Heart left ventricle (tissue), 16 donors: ENCODE measurements around the gene ANKRA2. TPM values are rescaled to one million over a fixed set of nuclear protein-coding genes. Genes with fewer than 3 reads are reported as not detected.
A peak's percentile ranks its signal among the peaks of the same experiment; 100 is the strongest.

Experiments used
- ATAC-seq, 4 donors: fragments of 200-7000 bp; cut with Tn5 transposase; one replicate each; pipeline ENCODE4 v1.9.1; 2020 to 2022; ENCODE audit warnings: moderate library complexity in 4 of 4, mild to moderate bottlenecking in 3 of 4, moderate number of reproducible peaks in 1 of 4
- DNase-seq, 5 donors: peaks; one replicate each; pipeline ENCODE4 v3.0.0-alpha.2; 2020
- H3K27ac ChIP-seq, 12 donors: fragments of 200-600 bp; sonication (generic) in 4 of 12; one replicate each; pipeline versions ENCODE4 v1.5.0 to v1.8.0; 2016 to 2022; ENCODE audit warnings: mild to moderate bottlenecking in 2 of 12
- H3K27me3 ChIP-seq, 9 donors: fragments of 200-600 bp; sonication (generic) in 2 of 9; one replicate each; pipeline versions ENCODE4 v1.5.1 to v1.8.0; 2016 to 2022; ENCODE audit warnings: mild to moderate bottlenecking in 3 of 9
- H3K36me3 ChIP-seq, 9 donors: fragments of 200-600 bp; sonication (generic) in 2 of 9; one replicate each; pipeline versions ENCODE4 v1.5.0 to v1.8.0; 2018 to 2022; ENCODE audit warnings: mild to moderate bottlenecking in 2 of 9
- H3K4me1 ChIP-seq, 12 donors: fragments of 200-600 bp; sonication (generic) in 4 of 12; one replicate each; pipeline versions ENCODE4 v1.5.0 to v1.8.0; 2016 to 2022; ENCODE audit warnings: mild to moderate bottlenecking in 3 of 12
- H3K4me3 ChIP-seq, 12 donors: fragments of 200-600 bp; sonication (generic) in 4 of 12; one replicate each; pipeline versions ENCODE4 v1.5.0 to v1.8.0; 2017 to 2022; ENCODE audit warnings: mild to moderate bottlenecking in 9 of 12, moderate library complexity in 4 of 12
- H3K9me3 ChIP-seq, 12 donors: fragments of 200-600 bp; sonication (generic) in 4 of 12; one replicate each; pipeline versions ENCODE4 v1.5.0 to v1.8.0; 2016 to 2022; ENCODE audit warnings: mild to moderate bottlenecking in 1 of 12
- POLR2A ChIP-seq, 2 donors: fragments of 450-650 bp; IDR thresholded peaks; one replicate each; pipeline ENCODE4 v1.6.1; 2017; ENCODE audit warnings: antibody characterized with exemption in 2 of 2, mild to moderate bottlenecking in 2 of 2, moderate library complexity in 2 of 2
- WGBS, 4 donors: extraction: QIAGEN DNeasy Blood & Tissue Kit in 2 of 4; methylation state at CpG; one replicate each; pipeline versions ENCODE4 v1.1.5 to v1.1.7; 2013 to 2018; 5-methylcytosine and 5-hydroxymethylcytosine counted together
- intact Hi-C, 10 donors: fragments of 100-400 bp; cut with DNase I; formaldehyde crosslinking; loops; one replicate each; pipeline versions ENCODE4 v1.11.1 to v1.14.2; 2022
- polyA plus RNA-seq, 2 donors: library from polyadenylated mRNA; stranded (reverse); fragments of 200-250 nt; gene quantifications; one replicate each; pipeline ENCODE4 v1.2.3, GENCODE V29; 2013
- total RNA-seq, 9 donors: library from RNA; depleted of rRNA in 2 of 9; stranded (reverse); fragments of >200 nt in 2 of 9; fragmentation: NEBNext Ultra II Directional in 3 of 9; extraction: Animal tissue kit (Norgen Biotek cat#: 25700) in 3 of 9; gene quantifications; one replicate each; pipeline versions ENCODE4 v1.1.0 to v1.2.4, GENCODE V29; 2016 to 2023
- TF ChIP-seq, protein P1 (sequence below), 12 donors: fragments of 200-600 bp; sonication (generic) in 4 of 12; IDR thresholded peaks; one replicate each; pipeline versions ENCODE4 v1.5.0 to v1.8.0; 2018 to 2022; ENCODE audit warnings: antibody characterized with exemption in 12 of 12, mild to moderate bottlenecking in 5 of 12
- donor health status: ischemic (EF 13 %, LVEDD 7.1; RV severe dilation, severe dysfunction).
- donor health status: healthy with polysubstance abuse.
- donor health status: DM: no; HTN: yes; CAD: no.
- donor health status: DM: no; HTN: no; CAD: no.
- donor health status: ischemic (EF 25% LVEDD 6.9; RV normal size, moderate dysfunction).
- donor health status: ischemic (EF 25% LVEDD 5.7; RV mildly dilated, moderate dysfunction).
- donor health status: healthy.
- donor health status: DM: yes; HTN: yes; CAD: no.
- donor health status: ischemic (EF 35%, LVEDD 5.7; RV mildly dilated, moderate dysfunction).
- donor health status: nonischemic (EF 11% LVEDD 7.7; RV severe dilation, severe dysfunction).
- donor health status: DM: yes; HTN: yes; CAD: no.
- donor health status: PGD.
- donor health status: ischemic (EF 29% LVEDD 5.4; RV normal size, mild dysfunction).
- donor health status: nonischemic (EF 23%, LVEDD 6.1; RV moderate dilation, normal function).

ANKRA2 gene
- total and polyA plus RNA-seq, 11 donors, result 6.2 to 14.9 (median 11.3) TPM

DNA sequence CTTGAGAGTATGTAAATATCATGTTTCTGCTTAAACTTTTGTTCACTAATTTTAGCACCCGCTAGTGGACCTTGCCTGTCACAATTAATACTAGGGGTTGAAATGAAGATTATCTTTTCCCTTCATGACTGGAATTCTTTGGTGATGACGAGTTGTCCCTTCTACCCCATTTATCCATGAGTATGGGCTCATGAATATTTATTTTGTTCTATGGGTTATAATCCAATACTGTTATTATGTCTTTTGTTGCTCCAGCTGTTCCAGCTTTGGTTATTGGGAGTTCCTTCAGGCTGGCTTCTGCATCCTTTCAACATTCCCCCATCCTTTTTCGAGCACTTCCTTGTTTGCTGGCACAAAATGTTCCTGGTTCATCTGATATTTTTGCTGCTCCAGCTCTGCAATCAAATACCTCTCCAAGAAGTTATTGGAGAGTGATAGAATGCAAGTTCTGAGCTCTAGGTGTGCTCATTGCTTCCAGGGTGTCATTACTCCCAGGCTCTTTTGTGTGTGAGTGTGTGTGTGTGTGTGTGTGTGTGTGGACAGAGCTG lies 40.8 kb upstream of the ANKRA2 start:
- ATAC-seq, result no peak
- no peak for DNase-seq
- intact Hi-C loops, result no loop called here
- Histone ChIP-seq H3K4me1 (peaks cover 0 to 5% (median 0%) of the 10 kb centered on the region in 12 donors), H3K27me3 (no peaks in the 10 kb centered on the region), H3K27ac (no peak overlapping the region), H3K4me3 (no peak overlapping the region), H3K9me3 (peaks cover 0 to 13% (median 5%) of the 10 kb centered on the region in 12 donors), H3K36me3 (no peaks in the 10 kb centered on the region)
- WGBS, 4 donors, result 41 to 60% (median 48%) methylated on average over 3 of the region's 3 CpGs
- no peak for TF ChIP-seq POLR2A (IDR thresholded peaks at IDR 0.05)
- TF ChIP-seq, protein P1, sequence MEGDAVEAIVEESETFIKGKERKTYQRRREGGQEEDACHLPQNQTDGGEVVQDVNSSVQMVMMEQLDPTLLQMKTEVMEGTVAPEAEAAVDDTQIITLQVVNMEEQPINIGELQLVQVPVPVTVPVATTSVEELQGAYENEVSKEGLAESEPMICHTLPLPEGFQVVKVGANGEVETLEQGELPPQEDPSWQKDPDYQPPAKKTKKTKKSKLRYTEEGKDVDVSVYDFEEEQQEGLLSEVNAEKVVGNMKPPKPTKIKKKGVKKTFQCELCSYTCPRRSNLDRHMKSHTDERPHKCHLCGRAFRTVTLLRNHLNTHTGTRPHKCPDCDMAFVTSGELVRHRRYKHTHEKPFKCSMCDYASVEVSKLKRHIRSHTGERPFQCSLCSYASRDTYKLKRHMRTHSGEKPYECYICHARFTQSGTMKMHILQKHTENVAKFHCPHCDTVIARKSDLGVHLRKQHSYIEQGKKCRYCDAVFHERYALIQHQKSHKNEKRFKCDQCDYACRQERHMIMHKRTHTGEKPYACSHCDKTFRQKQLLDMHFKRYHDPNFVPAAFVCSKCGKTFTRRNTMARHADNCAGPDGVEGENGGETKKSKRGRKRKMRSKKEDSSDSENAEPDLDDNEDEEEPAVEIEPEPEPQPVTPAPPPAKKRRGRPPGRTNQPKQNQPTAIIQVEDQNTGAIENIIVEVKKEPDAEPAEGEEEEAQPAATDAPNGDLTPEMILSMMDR (IDR thresholded peaks at IDR 0.05), result no peak

DNA sequence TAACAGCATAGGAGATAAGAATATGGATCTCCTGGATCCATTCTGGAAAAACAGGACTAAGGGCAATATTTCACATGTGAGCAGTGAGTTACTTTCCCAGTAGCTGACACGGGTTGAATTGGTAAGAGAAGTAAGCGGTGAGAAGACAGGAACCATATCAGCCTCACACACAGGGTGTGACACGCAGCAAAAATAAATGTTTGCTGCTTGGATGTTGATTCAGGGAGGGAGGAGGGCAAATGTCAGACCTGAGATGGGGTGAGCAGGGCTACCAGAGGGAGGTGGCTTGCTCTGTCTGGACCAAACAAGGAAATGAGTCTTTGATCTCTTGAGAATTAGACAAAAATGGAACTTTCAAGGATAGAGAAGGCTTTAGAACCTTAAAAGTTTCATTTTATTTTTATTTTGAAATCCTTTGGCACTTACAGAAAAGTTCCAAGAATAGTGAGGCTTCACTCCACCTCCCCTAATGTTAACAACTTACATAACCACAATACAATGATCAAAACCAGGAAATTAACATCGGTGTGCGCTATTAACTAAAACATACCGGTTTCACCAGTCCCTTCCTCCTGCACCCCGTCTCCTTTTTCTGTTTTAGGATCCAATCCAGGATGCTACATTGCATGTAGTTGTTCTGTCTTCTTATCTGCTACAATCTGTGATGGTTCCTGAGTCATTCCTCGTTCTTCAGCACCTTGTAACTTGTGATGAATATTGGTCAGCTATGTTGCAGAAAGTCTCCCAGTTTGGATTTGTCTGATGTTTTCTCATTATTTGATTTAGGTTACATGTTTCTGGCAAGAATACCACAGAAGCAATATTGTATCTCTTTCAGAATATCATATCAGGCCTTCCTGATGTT lies 40.0 kb upstream of the ANKRA2 start:
- DNase-seq, result no peak
- H3K27me3 ChIP-seq, result no peaks in the 10 kb centered on the region
- no peak overlapping the region for H3K4me3 ChIP-seq
- TF ChIP-seq, protein P1 (IDR thresholded peaks at IDR 0.05), result no peak
- no peak for TF ChIP-seq POLR2A (IDR thresholded peaks at IDR 0.05)
- intact Hi-C loops, result no loop called here
- no peaks in the 10 kb centered on the region for H3K36me3 ChIP-seq
- H3K4me1 ChIP-seq, result peaks cover 0 to 5% (median 0%) of the 10 kb centered on the region in 12 donors
- no peak overlapping the region for H3K27ac ChIP-seq
- H3K9me3 ChIP-seq, result peaks cover 0 to 17% (median 5%) of the 10 kb centered on the region in 12 donors
- peak in 3 of 4 donors; percentile 58 to 73 (median 62) for ATAC-seq
- WGBS, 4 donors, result 70 to 73% (median 71%) methylated on average over 8 of the region's 8 CpGs

DNA sequence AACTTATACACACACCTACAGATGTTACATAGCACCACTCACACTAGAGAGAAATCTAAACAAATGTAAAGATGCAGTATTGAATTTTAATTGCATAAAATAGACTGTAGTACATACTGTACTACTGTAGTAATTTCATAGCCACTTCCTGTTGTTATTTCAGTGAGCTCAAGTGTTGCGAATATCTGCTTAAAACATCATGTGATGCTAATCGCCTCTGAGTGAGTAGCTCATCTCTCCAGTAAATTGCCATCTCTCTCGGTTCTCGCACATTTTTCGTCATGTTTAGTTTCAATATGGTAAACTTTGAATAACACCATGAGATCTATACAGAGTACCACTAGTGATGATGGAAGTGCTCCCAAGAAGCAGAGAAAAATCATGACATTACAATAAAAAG lies 38.6 kb upstream of the ANKRA2 start:
- no peak for DNase-seq
- intact Hi-C loops, result no loop called here
- TF ChIP-seq, protein P1 (IDR thresholded peaks at IDR 0.05), result no peak
- TF ChIP-seq POLR2A (IDR thresholded peaks at IDR 0.05), result no peak
- Histone ChIP-seq H3K4me1 (peaks cover 0 to 5% (median 0%) of the 10 kb centered on the region in 12 donors), H3K4me3 (no peak overlapping the region), H3K9me3 (peaks cover 0 to 17% (median 5%) of the 10 kb centered on the region in 12 donors), H3K36me3 (no peaks in the 10 kb centered on the region), H3K27me3 (no peaks in the 10 kb centered on the region), H3K27ac (no peak overlapping the region)
- 86 to 88% (median 87%) methylated on average over 5 of the region's 5 CpGs for WGBS, 4 donors
- no peak for ATAC-seq

DNA sequence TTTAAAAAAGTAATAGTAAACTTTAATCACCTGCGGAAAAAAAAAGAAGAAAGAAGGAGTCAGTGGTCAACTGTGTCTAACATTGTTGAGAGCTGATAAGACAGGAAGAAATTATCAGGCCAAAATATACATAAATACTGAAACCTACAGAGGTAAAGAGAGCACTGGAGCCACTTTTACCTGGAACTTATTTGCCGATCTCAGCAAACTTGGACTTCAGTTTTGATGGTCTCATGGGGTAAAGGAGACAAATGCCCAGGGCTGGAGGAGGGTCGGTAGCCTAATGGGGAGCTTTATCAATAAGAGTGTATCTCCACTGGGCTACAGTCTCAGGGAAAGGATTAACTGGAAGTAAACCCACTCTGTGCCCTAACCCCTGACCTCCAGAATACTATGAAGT lies 33.9 kb upstream of the ANKRA2 start:
- no peak for DNase-seq
- 75 to 90% (median 90%) methylated on average over 3 of the region's 3 CpGs for WGBS, 4 donors
- no peak for ATAC-seq
- Histone ChIP-seq H3K27me3 (no peaks in the 10 kb centered on the region), H3K27ac (no peak overlapping the region), H3K4me3 (no peak overlapping the region), H3K36me3 (no peaks in the 10 kb centered on the region), H3K4me1 (no peaks in the 10 kb centered on the region), H3K9me3 (peaks cover 0 to 17% (median 5%) of the 10 kb centered on the region in 12 donors)
- intact Hi-C loops, result loop anchor here in 2 of 10 donors (10.0 kb wide), 2 partner anchors 1045 to 1055 kb away; partner anchors contain the start of gene ENC1 (in 1 of the 2)
- TF ChIP-seq, protein P1 (IDR thresholded peaks at IDR 0.05), result no peak
- no peak for TF ChIP-seq POLR2A (IDR thresholded peaks at IDR 0.05)
